Measurements from ENCODE around the gene RBM23. TPM values are rescaled to one million over a fixed set of nuclear protein-coding genes. Genes with fewer than 3 reads are reported as not detected.
"Not testable (repeated sequence)": the region's sequence is repeated elsewhere in the genome, so short reads cannot be mapped to it uniquely, and the experiment has no call there.

Gene RBM23
- 81.9 TPM for polyA plus RNA-seq
- long read RNA-seq, donor 1, full-length matches to known transcripts: 9 of 9 reads
- long read RNA-seq, donor 1, partial matches to known transcripts: 0 of 9 reads
- long read RNA-seq, donor 1, other reads (novel, unspliced or antisense): 0 of 9 reads
- long read RNA-seq, donor 2, transcript RBM23-204 (13 exons, 2,430 nt): major isoform, 5 of 28 reads
- long read RNA-seq, donor 2, partial matches to known transcripts: 15 of 28 reads
- long read RNA-seq, donor 2, other reads (novel, unspliced or antisense): 0 of 28 reads
- long read RNA-seq, donor 3: 0 reads
- long read RNA-seq, donor 4, partial matches to known transcripts: 0 of 4 reads
- long read RNA-seq, donor 4, other reads (novel, unspliced or antisense): 0 of 4 reads
- long read RNA-seq, donor 5, partial matches to known transcripts: 7 of 13 reads
- long read RNA-seq, donor 5, other reads (novel, unspliced or antisense): 0 of 13 reads
- long read RNA-seq, donor 6, partial matches to known transcripts: 9 of 19 reads
- long read RNA-seq, donor 6, other reads (novel, unspliced or antisense): 0 of 19 reads
- long read RNA-seq, donor 7, full-length matches to known transcripts: 9 of 9 reads
- long read RNA-seq, donor 7, partial matches to known transcripts: 0 of 9 reads
- long read RNA-seq, donor 7, other reads (novel, unspliced or antisense): 0 of 9 reads
- long read RNA-seq, donor 8, full-length matches to known transcripts: 14 of 20 reads
- long read RNA-seq, donor 8, partial matches to known transcripts: 6 of 20 reads
- long read RNA-seq, donor 8, other reads (novel, unspliced or antisense): 0 of 20 reads
- long read RNA-seq, donor 9, full-length matches to known transcripts: 17 of 30 reads
- long read RNA-seq, donor 9, partial matches to known transcripts: 13 of 30 reads
- long read RNA-seq, donor 9, other reads (novel, unspliced or antisense): 0 of 30 reads
- long read RNA-seq, donor 10, full-length matches to known transcripts: 12 of 24 reads
- long read RNA-seq, donor 10, partial matches to known transcripts: 12 of 24 reads
- long read RNA-seq, donor 10, other reads (novel, unspliced or antisense): 0 of 24 reads
- long read RNA-seq, donor 11, full-length matches to known transcripts: 11 of 19 reads
- long read RNA-seq, donor 11, partial matches to known transcripts: 8 of 19 reads
- long read RNA-seq, donor 11, other reads (novel, unspliced or antisense): 0 of 19 reads

GRCh38 chr14:22918804-22919600, at the start of gene RBM23:
Gene RBM23 (minus strand): TSS chr14:22919149.
- Histone ChIP-seq H3K27me3 (ENCODE audit: control insufficient read depth, insufficient read depth, low read length) (no peaks in the 10 kb centered on the region), H3K36me3 (ENCODE audit: control insufficient read depth, insufficient read depth, low read length) (peaks cover 40% of the 10 kb centered on the region), H3K4me3 (ENCODE audit: low read length) (peak within 1 kb of the TSS; percentile 68), H3K27ac (ENCODE audit: low read length) (peak within 1 kb of the TSS; percentile 89), H3K4me1 (ENCODE audit: control insufficient read depth, insufficient read depth, low read length) (peaks cover 20% of the 10 kb centered on the region), H3K9me3 (ENCODE audit: control insufficient read depth, low read depth, low read length) (no peaks in the 10 kb centered on the region)
- peak; percentile 100 for DNase-seq
- no CpG with 5 or more reads among the region's 46 CpGs for WGBS (ENCODE audit: insufficient coverage, low lambda C conversion rate)

GRCh38 chr14:22966783-22967269, 47.9 kb upstream of the RBM23 start:
- no peaks in the 10 kb centered on the region for H3K27me3 ChIP-seq (ENCODE audit: control insufficient read depth, insufficient read depth, low read length)
- H3K4me3 ChIP-seq (ENCODE audit: low read length): no peak overlapping the region
- DNase-seq: no peak
- WGBS (ENCODE audit: insufficient coverage, low lambda C conversion rate): 20% methylated on average over 2 of the region's 4 CpGs
- H3K36me3 ChIP-seq (ENCODE audit: control insufficient read depth, insufficient read depth, low read length): peaks cover 2% of the 10 kb centered on the region
- no peaks in the 10 kb centered on the region for H3K4me1 ChIP-seq (ENCODE audit: control insufficient read depth, insufficient read depth, low read length)
- H3K27ac ChIP-seq (ENCODE audit: low read length): no peak overlapping the region
- H3K9me3 ChIP-seq (ENCODE audit: control insufficient read depth, low read depth, low read length): no peaks in the 10 kb centered on the region

- not testable (repeated sequence) for H3K9me3 ChIP-seq (ENCODE audit: control insufficient read depth, low read depth, low read length); H3K4me1 ChIP-seq (ENCODE audit: control insufficient read depth, insufficient read depth, low read length); H3K4me3 ChIP-seq (ENCODE audit: low read length); H3K36me3 ChIP-seq (ENCODE audit: control insufficient read depth, insufficient read depth, low read length); H3K27me3 ChIP-seq (ENCODE audit: control insufficient read depth, insufficient read depth, low read length)
- H3K27ac ChIP-seq (ENCODE audit: low read length): peak overlapping the region; percentile 41
- DNase-seq: peak; percentile 54 to 61
- WGBS (ENCODE audit: insufficient coverage, low lambda C conversion rate): 28% methylated on average over 2 of the region's 15 CpGs
Measured at GRCh38 chr14:22965916-22966782, 47.2 kb upstream of the RBM23 start.

- no peak overlapping the region for H3K4me3 ChIP-seq (ENCODE audit: low read length)
- H3K9me3 ChIP-seq (ENCODE audit: control insufficient read depth, low read depth, low read length): peaks cover 3% of the 10 kb centered on the region
- no peak for DNase-seq
- no peak overlapping the region for H3K27ac ChIP-seq (ENCODE audit: low read length)
- WGBS (ENCODE audit: insufficient coverage, low lambda C conversion rate): 100% methylated on average over 4 of the region's 6 CpGs
- no peaks in the 10 kb centered on the region for H3K4me1 ChIP-seq (ENCODE audit: control insufficient read depth, insufficient read depth, low read length)
- no peaks in the 10 kb centered on the region for H3K36me3 ChIP-seq (ENCODE audit: control insufficient read depth, insufficient read depth, low read length)
- H3K27me3 ChIP-seq (ENCODE audit: control insufficient read depth, insufficient read depth, low read length): no peaks in the 10 kb centered on the region
Measured at GRCh38 chr14:22962061-22962676, 43.2 kb upstream of the RBM23 start.

- peak overlapping the region; percentile 76 for H3K4me3 ChIP-seq (ENCODE audit: low read length)
- peaks cover 9% of the 10 kb centered on the region for H3K36me3 ChIP-seq (ENCODE audit: control insufficient read depth, insufficient read depth, low read length)
- peaks cover 12% of the 10 kb centered on the region for H3K4me1 ChIP-seq (ENCODE audit: control insufficient read depth, insufficient read depth, low read length)
- DNase-seq: peak in 1 of 2 donors; percentile 65
- 8% methylated on average over 2 of the region's 19 CpGs for WGBS (ENCODE audit: insufficient coverage, low lambda C conversion rate)
- peaks cover 3% of the 10 kb centered on the region for H3K9me3 ChIP-seq (ENCODE audit: control insufficient read depth, low read depth, low read length)
- peak overlapping the region; percentile 85 for H3K27ac ChIP-seq (ENCODE audit: low read length)
- no peaks in the 10 kb centered on the region for H3K27me3 ChIP-seq (ENCODE audit: control insufficient read depth, insufficient read depth, low read length)
Measured at GRCh38 chr14:22955702-22956569, 37.0 kb upstream of the RBM23 start.

- H3K9me3 ChIP-seq (ENCODE audit: control insufficient read depth, low read depth, low read length): no peaks in the 10 kb centered on the region
- no peak overlapping the region for H3K27ac ChIP-seq (ENCODE audit: low read length)
- no peak overlapping the region for H3K4me3 ChIP-seq (ENCODE audit: low read length)
- peaks cover 12% of the 10 kb centered on the region for H3K4me1 ChIP-seq (ENCODE audit: control insufficient read depth, insufficient read depth, low read length)
- peaks cover 19% of the 10 kb centered on the region for H3K36me3 ChIP-seq (ENCODE audit: control insufficient read depth, insufficient read depth, low read length)
- no peak for DNase-seq
- H3K27me3 ChIP-seq (ENCODE audit: control insufficient read depth, insufficient read depth, low read length): no peaks in the 10 kb centered on the region
- no CpG with 5 or more reads among the region's 1 CpG for WGBS (ENCODE audit: insufficient coverage, low lambda C conversion rate)
Measured at GRCh38 chr14:22952418-22952817, 33.5 kb upstream of the RBM23 start.

GRCh38 chr14:22951795-22952194, 32.8 kb upstream of the RBM23 start:
- H3K27ac ChIP-seq (ENCODE audit: low read length); H3K9me3 ChIP-seq (ENCODE audit: control insufficient read depth, low read depth, low read length); H3K4me3 ChIP-seq (ENCODE audit: low read length); DNase-seq; H3K27me3 ChIP-seq (ENCODE audit: control insufficient read depth, insufficient read depth, low read length): not testable (repeated sequence)
- Histone ChIP-seq H3K4me1 (ENCODE audit: control insufficient read depth, insufficient read depth, low read length) (peaks cover 12% of the 10 kb centered on the region), H3K36me3 (ENCODE audit: control insufficient read depth, insufficient read depth, low read length) (peaks cover 24% of the 10 kb centered on the region)
- WGBS (ENCODE audit: insufficient coverage, low lambda C conversion rate): 100% methylated on average over 1 of the region's 8 CpGs

- 100% methylated on average over 1 of the region's 3 CpGs for WGBS (ENCODE audit: insufficient coverage, low lambda C conversion rate)
- no peak overlapping the region for H3K27ac ChIP-seq (ENCODE audit: low read length)
- peaks cover 27% of the 10 kb centered on the region for H3K36me3 ChIP-seq (ENCODE audit: control insufficient read depth, insufficient read depth, low read length)
- DNase-seq: no peak
- no peak overlapping the region for H3K4me3 ChIP-seq (ENCODE audit: low read length)
- H3K27me3 ChIP-seq (ENCODE audit: control insufficient read depth, insufficient read depth, low read length): no peaks in the 10 kb centered on the region
- H3K4me1 ChIP-seq (ENCODE audit: control insufficient read depth, insufficient read depth, low read length): no peaks in the 10 kb centered on the region
- no peaks in the 10 kb centered on the region for H3K9me3 ChIP-seq (ENCODE audit: control insufficient read depth, low read depth, low read length)
Measured at GRCh38 chr14:22945642-22946041, 26.7 kb upstream of the RBM23 start.

Data from large intestine (tissue), 12 donors.